BLaER1 treated with 17β-estradiol and CSF1 and Interleukin-3, amounts not matched to agents 10 nM and 100 nM (cell line): ENCODE measurements around the gene CHTF18.

Experiments used
- H3K27ac ChIP-seq, 11 experiments: shearing (Covaris generic); formaldehyde crosslinking; 2 replicates each; pipeline ENCODE4 v1.8.1; 2022
- H3K27me3 ChIP-seq, 11 experiments: shearing (Covaris generic); formaldehyde crosslinking; 2 replicates each; pipeline ENCODE4 v1.8.1; 2022
- H3K36me3 ChIP-seq, 11 experiments: shearing (Covaris generic); formaldehyde crosslinking; 2 replicates each; pipeline ENCODE4 v1.8.1; 2022
- H3K4me1 ChIP-seq, 10 experiments: shearing (Covaris generic); formaldehyde crosslinking; 2 replicates each; pipeline ENCODE4 v1.8.1; 2022
- H3K4me2 ChIP-seq, 11 experiments: shearing (Covaris generic); formaldehyde crosslinking; 2 replicates each; pipeline ENCODE4 v1.8.1; 2022
- H3K4me3 ChIP-seq, 10 experiments: shearing (Covaris generic); formaldehyde crosslinking; 2 replicates each; pipeline ENCODE4 v1.8.1; 2022
- H3K9ac ChIP-seq, 11 experiments: shearing (Covaris generic); formaldehyde crosslinking; 2 replicates each; pipeline ENCODE4 v1.8.1; 2022
- H3K9me3 ChIP-seq, 11 experiments: shearing (Covaris generic); formaldehyde crosslinking; replicated peaks in 1 of 11; 2 replicates each; pipeline ENCODE4 v1.8.1; 2022
- H4K20me1 ChIP-seq, 11 experiments: shearing (Covaris generic); formaldehyde crosslinking; 2 replicates each; pipeline ENCODE4 v1.8.1; 2022
- Cebpa-rat ChIP-seq, 11 experiments: shearing (Covaris generic); IDR thresholded peaks; 2 replicates each; pipeline ENCODE4 v1.8.1; 2022

CHTF18 gene

DNA sequence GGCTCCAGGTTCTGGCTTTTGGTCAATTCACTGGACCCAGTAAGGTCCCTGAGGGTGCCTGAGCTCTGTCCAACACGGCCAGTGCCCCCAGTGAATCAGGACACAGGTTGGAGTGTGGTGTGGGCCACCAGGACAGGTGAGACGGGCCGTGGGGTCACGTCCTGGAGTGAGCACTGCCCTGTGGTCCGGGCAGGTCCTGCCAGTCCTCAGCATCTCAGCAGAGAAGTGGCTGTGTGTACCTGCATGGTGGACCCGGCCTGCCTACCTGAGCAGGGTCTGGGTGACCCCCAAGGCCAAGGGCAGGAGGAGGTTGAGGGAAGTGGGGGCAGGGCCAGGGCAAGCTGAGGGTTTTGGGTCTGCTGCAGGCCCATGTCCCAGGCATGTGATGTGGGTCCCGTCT, 14.0 kb downstream of the CHTF18 start:
- Histone ChIP-seq H3K9me3 (peaks cover 0 to 3% (median 0%) of the 10 kb centered on the region in 11 experiments; a peak in 2 of 22 replicates), H4K20me1 (peaks cover 0 to 65% (median 42%) of the 10 kb centered on the region in 11 experiments; a peak in 17 of 22 replicates), H3K36me3 (peaks cover 0 to 7% (median 0%) of the 10 kb centered on the region in 11 experiments; a peak in 4 of 22 replicates), H3K27ac (no peak overlapping the region), H3K9ac (no peak overlapping the region), H3K27me3 (peaks cover 88 to 98% (median 93%) of the 10 kb centered on the region in 11 experiments), H3K4me1 (peaks cover 6 to 32% (median 24%) of the 10 kb centered on the region in 10 experiments; a peak in 17 of 20 replicates), H3K4me2 (no peak overlapping the region), H3K4me3 (no peak overlapping the region)
- no peak for TF ChIP-seq Cebpa-rat (IDR thresholded peaks at IDR 0.05)

DNA sequence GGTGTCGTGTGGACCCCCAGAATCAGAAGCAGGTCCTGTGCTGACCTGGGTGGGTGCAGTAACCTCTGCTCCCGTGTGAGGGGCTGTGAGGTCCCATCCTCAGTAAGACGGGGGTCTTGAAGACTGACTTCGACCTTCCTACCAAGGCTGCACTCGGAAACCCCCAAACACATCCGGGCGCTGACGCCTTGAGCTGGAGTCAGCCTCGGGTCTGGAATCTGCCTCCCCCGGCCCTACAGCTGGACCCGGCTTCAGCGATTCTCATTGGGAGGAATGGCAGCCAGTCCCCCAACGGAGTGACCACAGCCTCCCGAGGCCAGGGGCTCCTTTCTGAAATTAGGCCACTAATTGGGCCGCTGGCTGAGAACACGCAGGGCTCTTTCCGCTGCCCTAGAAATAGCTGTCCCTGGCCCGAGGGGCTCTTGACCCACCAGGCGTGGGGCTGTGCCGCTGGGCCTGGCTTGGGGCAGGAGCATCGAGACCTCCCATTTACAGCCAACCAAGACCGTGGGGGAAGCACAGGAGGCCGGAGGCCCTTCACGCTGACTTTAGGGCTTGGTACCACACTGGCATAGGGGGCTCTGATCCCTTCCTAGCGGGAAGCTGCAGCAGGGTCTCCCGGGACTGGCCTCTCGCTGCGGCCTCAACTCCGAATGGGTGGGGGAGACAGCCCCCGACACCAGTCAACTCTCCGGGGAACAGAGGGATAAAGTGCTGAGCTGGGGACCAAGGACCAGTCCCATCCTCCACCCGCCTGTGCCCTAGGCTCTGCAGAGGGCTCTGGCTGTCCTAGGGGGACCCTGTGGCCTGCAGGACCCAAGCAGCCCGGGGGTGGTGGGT, 14.7 kb downstream of the CHTF18 start:
- H3K4me1 ChIP-seq = peaks cover 7 to 37% (median 28%) of the 10 kb centered on the region in 10 experiments; a peak in 17 of 20 replicates
- TF ChIP-seq Cebpa-rat (IDR thresholded peaks at IDR 0.05) = no peak
- H3K4me3 ChIP-seq = no peak overlapping the region
- H3K27me3 ChIP-seq = peaks cover 95 to 100% (median 100%) of the 10 kb centered on the region in 11 experiments
- H3K36me3 ChIP-seq = peaks cover 0 to 2% (median 0%) of the 10 kb centered on the region in 11 experiments; a peak in 1 of 22 replicates
- peak overlapping the region in 3 of 11 experiments; percentile 6 to 20 (median 12); a peak in 2 of 22 replicates for H3K4me2 ChIP-seq
- no peak overlapping the region for H3K27ac ChIP-seq
- H4K20me1 ChIP-seq = peaks cover 0 to 61% (median 42%) of the 10 kb centered on the region in 11 experiments; a peak in 17 of 22 replicates
- peaks cover 0 to 7% (median 0%) of the 10 kb centered on the region in 11 experiments; a peak in 4 of 22 replicates for H3K9me3 ChIP-seq
- H3K9ac ChIP-seq = no peak overlapping the region

DNA sequence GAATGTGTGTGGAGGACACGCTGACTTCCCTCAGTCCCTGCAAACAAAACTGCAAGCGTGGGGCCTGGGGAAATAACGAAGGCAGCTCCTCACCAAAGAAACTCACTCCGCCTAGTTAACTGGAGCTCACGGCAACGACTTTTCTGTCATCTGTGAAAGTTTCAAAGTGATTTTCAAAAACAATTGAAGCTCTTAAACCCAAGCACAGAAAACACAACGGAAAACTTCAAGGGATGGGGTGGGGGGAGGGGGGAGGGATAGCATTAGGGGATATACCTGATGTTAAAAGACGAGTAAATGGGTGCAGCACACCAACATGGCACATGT, 15.3 kb downstream of the CHTF18 start:
- Histone ChIP-seq H3K4me3 (no peak overlapping the region), H3K9me3 (peaks cover 0 to 10% (median 3%) of the 10 kb centered on the region in 11 experiments; a peak in 5 of 22 replicates), H4K20me1 (peaks cover 0 to 55% (median 41%) of the 10 kb centered on the region in 11 experiments; a peak in 17 of 22 replicates), H3K27ac (no peak overlapping the region), H3K36me3 (no peaks in the 10 kb centered on the region; a peak in 1 of 22 replicates), H3K4me2 (peak overlapping the region in 1 of 11 experiments; percentile 20; a peak in 2 of 22 replicates), H3K27me3 (peaks cover 100% of the 10 kb centered on the region in 11 experiments), H3K4me1 (peaks cover 7 to 37% (median 28%) of the 10 kb centered on the region in 10 experiments; a peak in 17 of 20 replicates), H3K9ac (no peak overlapping the region)
- TF ChIP-seq Cebpa-rat (IDR thresholded peaks at IDR 0.05) = no peak

- Histone ChIP-seq H4K20me1 (peaks cover 0 to 48% (median 34%) of the 10 kb centered on the region in 11 experiments; a peak in 16 of 22 replicates), H3K27ac (no peak overlapping the region)
- TF ChIP-seq Cebpa-rat (IDR thresholded peaks at IDR 0.05) = no peak
Measured at GRCh38 chr16:804193-805048, 16.0 kb downstream of the CHTF18 start.

GRCh38 chr16:805474-805873, 17.1 kb downstream of the CHTF18 start:
- no peak overlapping the region for H3K9ac ChIP-seq
- H3K36me3 ChIP-seq = no peaks in the 10 kb centered on the region
- peaks cover 99 to 100% (median 100%) of the 10 kb centered on the region in 11 experiments for H3K27me3 ChIP-seq
- no peak overlapping the region for H3K4me2 ChIP-seq
- no peak for TF ChIP-seq Cebpa-rat (IDR thresholded peaks at IDR 0.05)
- H3K9me3 ChIP-seq = peaks cover 0 to 17% (median 7%) of the 10 kb centered on the region in 11 experiments; a peak in 8 of 22 replicates
- peaks cover 0 to 40% (median 28%) of the 10 kb centered on the region in 11 experiments; a peak in 16 of 22 replicates for H4K20me1 ChIP-seq
- no peak overlapping the region for H3K4me3 ChIP-seq
- H3K4me1 ChIP-seq = peaks cover 7 to 44% (median 33%) of the 10 kb centered on the region in 10 experiments; a peak in 17 of 20 replicates
- no peak overlapping the region for H3K27ac ChIP-seq

More at GRCh38 chr16:804193-805048, 16.0 kb downstream of the CHTF18 start:
- Histone ChIP-seq H3K36me3 (no peaks in the 10 kb centered on the region), H3K4me2 (no peak overlapping the region), H3K4me3 (no peak overlapping the region), H3K9me3 (peaks cover 0 to 17% (median 7%) of the 10 kb centered on the region in 11 experiments; a peak in 8 of 22 replicates), H3K4me1 (peaks cover 7 to 42% (median 31%) of the 10 kb centered on the region in 10 experiments; a peak in 17 of 20 replicates), H3K27me3 (peaks cover 100% of the 10 kb centered on the region in 11 experiments), H3K9ac (no peak overlapping the region)

- Histone ChIP-seq H3K4me2 (peak overlapping the region; percentile 61 to 92 (median 73)), H3K27me3 (peaks cover 90 to 100% (median 97%) of the 10 kb centered on the region in 11 experiments), H3K9ac (peak overlapping the region; percentile 32 to 88 (median 59); a peak in 20 of 22 replicates), H3K4me3 (peak overlapping the region; percentile 47 to 69 (median 58)), H3K36me3 (no peaks in the 10 kb centered on the region), H4K20me1 (peaks cover 0 to 21% (median 10%) of the 10 kb centered on the region in 11 experiments; a peak in 10 of 22 replicates), H3K27ac (peak overlapping the region in 8 of 11 experiments; percentile 5 to 86 (median 68); a peak in 15 of 22 replicates), H3K4me1 (peaks cover 7 to 31% (median 21%) of the 10 kb centered on the region in 10 experiments; a peak in 17 of 20 replicates), H3K9me3 (peaks cover 0 to 17% (median 7%) of the 10 kb centered on the region in 11 experiments; a peak in 8 of 22 replicates)
- no peak for TF ChIP-seq Cebpa-rat (IDR thresholded peaks at IDR 0.05)
Measured at GRCh38 chr16:807347-808084, 19.1 kb downstream of the CHTF18 start.

- H3K4me2 ChIP-seq = peak overlapping the region; percentile 61 to 92 (median 73); a peak in 21 of 22 replicates
- TF ChIP-seq Cebpa-rat (IDR thresholded peaks at IDR 0.05) = no peak
- peak overlapping the region in 9 of 10 experiments; percentile 50 to 69 (median 59); a peak in 19 of 20 replicates for H3K4me3 ChIP-seq
- no peak overlapping the region for H3K27ac ChIP-seq
- peaks cover 7 to 30% (median 21%) of the 10 kb centered on the region in 10 experiments; a peak in 17 of 20 replicates for H3K4me1 ChIP-seq
- H4K20me1 ChIP-seq = peaks cover 0 to 21% (median 5%) of the 10 kb centered on the region in 11 experiments; a peak in 9 of 22 replicates
- H3K36me3 ChIP-seq = no peaks in the 10 kb centered on the region
- peaks cover 0 to 17% (median 7%) of the 10 kb centered on the region in 11 experiments; a peak in 8 of 22 replicates for H3K9me3 ChIP-seq
- H3K27me3 ChIP-seq = peaks cover 90 to 100% (median 97%) of the 10 kb centered on the region in 11 experiments
- no peak overlapping the region for H3K9ac ChIP-seq
Measured at GRCh38 chr16:808085-808386, 19.6 kb downstream of the CHTF18 start.
